D721Med (cell line): ENCODE data around the gene TMEM107.

ENCODE experiments used
- DNase-seq: peaks from one replicate; pipeline ENCODE4 v3.0.0; 2011; ENCODE audit warnings: low spot score; ENCODE audit not compliant: insufficient read length
- FAIRE-seq: peaks from 2 replicates; lab custom pipeline; 2011; peaks lifted over from hg19 to GRCh38; lab: Jason Lieb, UNC
- CTCF ChIP-seq: IDR thresholded peaks from 2 replicates; pipeline ENCODE4 v1.5.1; 2012; ENCODE audit warnings: mild to moderate bottlenecking, control low read depth; ENCODE audit not compliant: insufficient read depth; ENCODE audit errors: missing control alignments

The TMEM107 gene

GRCh38 chr17:8145811-8146210 lies 30.4 kb downstream of the TMEM107 start:
- no peak for FAIRE-seq
- DNase-seq = no peak
- TF ChIP-seq CTCF = no peak

- DNase-seq (no peak), FAIRE-seq (no peak)
- TF ChIP-seq CTCF = no peak
Measured at GRCh38 chr17:8144401-8145231, 31.6 kb downstream of the TMEM107 start.

- no peak for FAIRE-seq
Measured at GRCh38 chr17:8143581-8144400, 32.4 kb downstream of the TMEM107 start.

GRCh38 chr17:8142887-8143580 lies 33.1 kb downstream of the TMEM107 start:
- DNase-seq (no peak), FAIRE-seq (no peak)
- TF ChIP-seq CTCF = no peak

More at GRCh38 chr17:8143581-8144400, 32.4 kb downstream of the TMEM107 start:
- no peak for TF ChIP-seq CTCF
- DNase-seq = no peak

GRCh38 chr17:8142158-8142886 lies 33.9 kb downstream of the TMEM107 start:
- DNase-seq (no peak), FAIRE-seq (no peak)
- no peak for TF ChIP-seq CTCF

- no peak for TF ChIP-seq CTCF
- FAIRE-seq (no peak), DNase-seq (no peak)
Measured at GRCh38 chr17:8141741-8142140, 34.4 kb downstream of the TMEM107 start.
